UCSD-AML1 (cell line): ENCODE results near the gene IKZF1.

Source experiments
- DNase-seq: peaks from one replicate; lab custom pipeline; 2025; ENCODE audit not compliant: unreplicated experiment; lab: John Stamatoyannopoulos, UW

IKZF1 gene

DNA sequence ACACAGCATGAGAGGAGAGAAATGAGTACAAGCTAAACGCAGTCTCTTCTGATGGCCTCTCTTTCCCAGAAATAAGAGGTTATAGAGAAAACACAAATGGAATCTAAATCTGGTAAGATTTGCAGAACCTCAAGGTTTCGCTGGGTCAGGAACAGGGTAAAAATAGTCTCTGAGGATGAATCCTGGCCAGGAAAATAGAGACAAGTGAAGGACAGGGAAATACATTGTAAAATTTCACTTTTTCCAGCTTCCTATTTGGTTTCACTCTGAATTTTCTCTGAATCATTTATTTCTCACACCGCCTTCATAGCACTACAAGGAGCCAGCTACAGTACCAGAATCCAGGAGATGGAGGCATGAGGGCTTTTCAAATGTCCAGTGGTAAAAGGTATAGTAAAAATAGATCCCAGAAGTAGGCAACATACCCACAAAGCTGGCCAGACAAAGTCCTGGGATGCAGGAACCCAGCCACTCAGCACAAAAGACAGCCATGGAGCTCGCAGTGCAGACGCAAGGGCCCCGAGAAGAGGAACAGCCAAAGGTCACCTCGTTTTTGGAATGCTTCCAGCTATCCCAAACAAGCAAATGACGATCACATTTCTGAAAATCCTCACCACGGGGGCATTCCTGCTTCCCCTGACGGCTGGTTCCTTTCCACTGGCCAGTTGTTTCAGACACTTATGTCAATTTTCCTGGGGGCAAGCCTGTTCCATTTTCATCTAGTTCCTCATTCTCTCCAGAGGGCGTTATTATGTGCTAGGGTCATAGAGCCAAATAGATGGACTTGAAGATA is 21.5 kb upstream of the IKZF1 start:
- no peak for DNase-seq

DNA sequence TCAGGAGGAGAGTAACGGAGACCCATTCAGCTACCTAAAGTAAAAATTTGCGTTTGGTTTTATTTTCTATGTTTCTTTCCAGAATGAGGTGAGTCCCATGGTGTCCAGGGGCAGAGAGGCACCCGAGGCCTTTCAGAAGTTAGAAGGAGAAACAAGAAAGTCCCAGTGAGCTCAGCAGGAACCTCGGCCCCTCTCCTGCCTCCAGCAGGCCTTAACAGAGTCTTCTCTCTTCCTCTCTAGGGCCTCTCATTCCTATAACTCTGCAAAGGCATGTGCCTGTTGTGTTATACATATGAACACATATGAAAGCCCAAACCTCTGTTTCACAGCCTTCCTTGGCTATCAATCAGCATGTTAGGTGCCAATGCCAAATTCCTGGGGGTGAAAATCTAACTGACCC is 20.8 kb upstream of the IKZF1 start:
- no peak for DNase-seq

- DNase-seq = no peak
Observed at GRCh38 chr7:50284296-50284695, 20.2 kb upstream of the IKZF1 start.

- no peak for DNase-seq
Observed at GRCh38 chr7:50285269-50285668, 19.2 kb upstream of the IKZF1 start.

GRCh38 chr7:50287129-50287528 is 17.4 kb upstream of the IKZF1 start:
- DNase-seq = no peak

GRCh38 chr7:50292165-50292757 is 12.3 kb upstream of the IKZF1 start:
- DNase-seq = no peak

DNA sequence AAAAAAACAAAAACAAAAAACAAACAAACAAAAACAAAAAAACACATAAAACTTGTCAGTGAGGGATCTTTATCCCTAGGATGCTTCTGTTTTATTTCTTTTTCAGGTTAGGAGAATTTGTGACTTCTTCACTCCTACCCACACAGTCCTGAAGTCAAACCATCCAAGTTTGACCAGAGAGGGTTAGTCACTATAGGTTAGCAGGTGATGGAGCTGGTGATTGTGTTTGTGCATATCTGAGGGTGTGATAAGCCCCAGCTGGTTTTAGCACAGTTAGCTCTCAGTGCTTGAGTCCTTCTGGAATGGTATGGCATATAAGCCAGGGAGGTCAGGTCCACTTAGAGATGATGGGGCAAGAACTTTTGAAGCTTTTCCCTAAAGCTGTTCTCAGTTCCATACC is 11.8 kb upstream of the IKZF1 start:
- DNase-seq = no peak

DNA sequence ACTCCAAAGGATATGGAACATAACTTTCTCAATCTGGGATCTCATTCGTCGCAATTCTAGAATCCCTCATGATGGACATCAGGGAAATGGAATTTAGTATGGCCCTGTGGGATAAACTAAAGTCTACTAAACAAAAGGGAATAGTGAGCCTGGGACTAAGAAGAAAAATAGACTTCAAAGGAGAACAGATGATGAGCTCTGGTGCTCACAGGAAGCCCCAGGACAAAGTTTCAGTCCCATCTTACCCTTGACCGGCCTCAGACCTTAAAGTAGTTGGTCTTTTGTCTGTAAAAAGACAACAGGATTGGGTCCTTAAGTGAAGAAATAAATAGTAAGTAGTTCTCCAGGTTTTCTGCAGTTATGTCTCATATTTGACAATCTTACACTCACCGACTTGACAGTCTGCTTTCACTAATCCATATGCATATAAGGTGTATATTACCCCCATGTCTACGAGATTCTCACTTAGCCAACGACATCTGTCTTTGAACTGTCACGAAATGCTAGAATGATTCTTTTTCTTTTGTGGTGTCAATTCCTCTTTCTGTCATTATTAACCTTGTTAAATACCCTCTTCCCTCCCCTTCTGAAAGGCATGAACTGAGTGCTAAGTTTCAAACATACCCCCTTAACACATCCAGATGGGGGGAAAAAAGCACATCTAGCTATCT is 10.9 kb upstream of the IKZF1 start:
- no peak for DNase-seq

GRCh38 chr7:50295133-50295532 is 9.4 kb upstream of the IKZF1 start:
- no peak for DNase-seq

GRCh38 chr7:50296799-50297198 is 7.7 kb upstream of the IKZF1 start:
- no peak for DNase-seq

GRCh38 chr7:50298811-50299562 is 5.5 kb upstream of the IKZF1 start:
- DNase-seq = no peak

DNA sequence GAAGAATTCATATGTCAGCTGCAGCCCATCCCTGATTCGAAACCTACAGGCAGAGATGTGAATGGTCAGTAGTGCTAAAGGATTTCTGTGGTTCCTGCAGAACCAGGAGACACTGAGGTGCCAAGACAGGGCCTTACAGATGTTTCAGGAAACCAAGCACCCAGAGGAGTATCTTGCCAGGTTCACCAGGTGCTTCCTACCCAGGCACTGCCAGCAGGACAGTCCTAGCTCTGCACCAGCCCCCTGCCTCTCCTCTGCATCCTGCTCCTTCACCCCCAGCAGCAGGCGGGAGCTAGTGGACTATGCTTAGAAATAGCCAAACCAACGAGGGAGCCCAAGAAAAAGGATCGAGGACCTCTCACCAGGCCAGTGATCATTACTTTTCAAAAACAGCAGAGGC is 4.2 kb upstream of the IKZF1 start:
- no peak for DNase-seq

- DNase-seq = no peak
Observed at GRCh38 chr7:50302486-50303334, 1.8 kb upstream of the IKZF1 start.

- DNase-seq = no peak
Observed at GRCh38 chr7:50303335-50304128, 984 bp upstream of the IKZF1 start.

DNA sequence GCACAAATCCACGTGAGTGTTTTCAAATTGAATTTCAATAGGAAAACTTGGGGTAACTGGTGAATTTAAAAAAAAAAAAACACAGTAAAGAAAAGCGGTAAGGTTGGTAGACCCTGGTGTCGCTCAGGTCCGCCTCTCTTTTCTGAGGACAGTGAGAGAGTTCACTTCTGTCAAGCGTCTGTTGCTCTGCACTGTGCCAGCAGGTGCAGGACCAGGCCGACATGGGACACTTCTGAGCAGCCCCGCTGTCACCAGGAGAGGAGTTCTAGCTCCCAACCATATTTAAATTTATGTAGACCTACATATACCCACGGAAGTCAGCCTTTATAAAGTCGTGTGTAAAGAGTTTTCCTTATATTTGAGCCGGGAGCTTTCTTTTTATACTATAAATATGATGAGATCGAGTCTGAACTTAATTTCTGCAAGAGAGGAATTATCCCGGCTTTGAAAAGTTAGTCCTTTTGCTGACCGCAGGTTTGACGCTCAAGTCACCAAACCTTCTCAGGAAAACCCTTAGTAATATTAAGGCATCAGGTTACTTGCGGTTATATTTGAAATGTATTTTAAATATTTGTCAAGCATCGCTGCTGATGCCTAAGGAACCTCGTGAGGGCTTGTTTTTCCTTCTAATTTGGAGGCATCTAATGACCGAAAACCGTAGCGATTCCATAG is 531 bp downstream of the IKZF1 start:
- DNase-seq = no peak

DNA sequence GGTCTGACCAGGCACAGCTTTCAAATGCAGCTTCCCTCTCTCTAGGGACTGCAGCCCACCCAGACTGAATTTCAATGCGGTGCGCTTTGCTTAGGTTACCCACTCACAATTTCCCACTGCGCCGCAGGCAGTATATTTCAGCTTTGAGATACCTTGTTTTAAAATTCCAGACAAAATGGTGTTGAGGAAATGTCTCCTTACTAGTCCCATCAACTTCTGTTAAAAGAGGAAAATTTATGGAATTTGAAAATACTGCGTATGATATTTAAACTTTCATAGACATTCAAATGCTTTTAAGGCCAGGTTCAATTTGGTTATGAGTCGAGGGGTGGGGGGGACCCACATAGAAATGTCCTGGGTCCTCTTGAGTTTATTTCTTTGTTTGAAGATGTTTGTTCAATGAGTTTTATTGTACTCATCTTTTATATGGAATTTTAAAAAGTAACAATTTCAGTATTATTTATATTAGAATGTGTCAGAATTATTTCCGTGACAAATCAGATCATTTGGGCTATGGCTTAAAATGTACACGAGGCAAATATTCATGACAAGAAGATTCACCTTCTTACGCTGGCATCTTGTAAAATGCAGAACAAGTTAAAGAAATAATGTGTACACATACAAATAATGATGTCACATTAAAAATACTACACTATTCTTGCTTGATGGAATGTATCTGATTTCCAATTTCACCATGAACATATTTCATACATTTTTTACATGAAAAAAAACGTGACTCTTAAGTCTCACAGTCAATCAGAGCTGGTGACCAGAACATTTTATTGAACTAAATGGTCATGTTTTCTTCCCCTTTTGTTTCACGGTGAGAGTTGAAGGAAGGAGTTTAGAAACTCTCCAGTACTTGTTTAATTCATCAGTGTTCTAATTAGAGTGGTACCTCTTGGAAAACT is 1.3 kb downstream of the IKZF1 start:
- no peak for DNase-seq

GRCh38 chr7:50306494-50307367 is 2.2 kb downstream of the IKZF1 start:
- DNase-seq = no peak
